Measurements from ENCODE around the gene NAP1L2.
"Not testable (repeated sequence)": the region's sequence is repeated elsewhere in the genome, so short reads cannot be mapped to it uniquely, and the experiment has no call there.

NAP1L2 gene

GRCh38 chrX:73214426-73215094 lies at the start of gene NAP1L2:
NAP1L2 (minus strand) TSS chrX:73214851; CDS start chrX:73214492, 359 bp downstream.
- DNase-seq (ENCODE audit: low read depth in 3 of 3): peak in 1 of 3 donors; percentile 14

- DNase-seq (ENCODE audit: low read depth in 3 of 3): no peak
Measured at GRCh38 chrX:73262991-73263390, 48.3 kb upstream of the NAP1L2 start.

- no peak for DNase-seq (ENCODE audit: low read depth in 3 of 3)
Measured at GRCh38 chrX:73239242-73239641, 24.6 kb upstream of the NAP1L2 start.

GRCh38 chrX:73217621-73218020 lies 3.0 kb upstream of the NAP1L2 start:
- DNase-seq (ENCODE audit: low read depth in 3 of 3): no peak

GRCh38 chrX:73215246-73215645 lies 595 bp upstream of the NAP1L2 start:
- no peak for DNase-seq (ENCODE audit: low read depth in 3 of 3)

GRCh38 chrX:73213734-73214425 lies 771 bp downstream of the NAP1L2 start:
- DNase-seq (ENCODE audit: low read depth in 3 of 3): no peak

GRCh38 chrX:73206366-73206765 lies 8.3 kb downstream of the NAP1L2 start:
- DNase-seq (ENCODE audit: low read depth in 3 of 3): no peak

- DNase-seq (ENCODE audit: low read depth in 3 of 3): no peak
Measured at GRCh38 chrX:73182502-73183114, 32.0 kb downstream of the NAP1L2 start.

- DNase-seq (ENCODE audit: low read depth in 3 of 3): not testable (repeated sequence)
Measured at GRCh38 chrX:73168945-73169344, 45.7 kb downstream of the NAP1L2 start.

Data from stimulated activated CD4-positive, alpha-beta T cell treated with anti-CD3 and anti-CD28 coated beads, TNF-alpha, amount 100 ng/mL, for 48 hours (primary cell).